ENCODE measurements around the gene GALM.

Gene GALM

DNA sequence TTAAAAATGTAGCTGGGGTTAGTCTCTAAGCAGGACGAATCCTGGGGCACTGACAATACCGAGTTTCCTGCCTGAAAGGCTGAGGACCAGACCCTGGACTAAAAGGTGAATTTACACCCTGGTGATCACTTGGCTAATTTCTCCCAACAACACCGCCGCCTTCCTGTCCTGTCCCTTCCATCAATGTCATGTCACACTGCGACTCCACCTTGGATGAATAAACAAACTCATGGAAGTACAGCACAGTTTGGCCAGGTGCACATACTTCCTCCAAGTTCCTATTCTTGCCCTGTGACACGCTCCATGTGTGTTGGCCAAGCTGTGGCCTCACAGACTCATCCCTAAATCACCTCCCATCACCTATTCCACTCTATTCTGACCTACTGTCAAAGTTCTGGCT is 15.9 kb upstream of the GALM start:
- no peak overlapping the region for H3K4me3 ChIP-seq (ENCODE audit: low read depth, low read length)
- TF ChIP-seq, protein P1, sequence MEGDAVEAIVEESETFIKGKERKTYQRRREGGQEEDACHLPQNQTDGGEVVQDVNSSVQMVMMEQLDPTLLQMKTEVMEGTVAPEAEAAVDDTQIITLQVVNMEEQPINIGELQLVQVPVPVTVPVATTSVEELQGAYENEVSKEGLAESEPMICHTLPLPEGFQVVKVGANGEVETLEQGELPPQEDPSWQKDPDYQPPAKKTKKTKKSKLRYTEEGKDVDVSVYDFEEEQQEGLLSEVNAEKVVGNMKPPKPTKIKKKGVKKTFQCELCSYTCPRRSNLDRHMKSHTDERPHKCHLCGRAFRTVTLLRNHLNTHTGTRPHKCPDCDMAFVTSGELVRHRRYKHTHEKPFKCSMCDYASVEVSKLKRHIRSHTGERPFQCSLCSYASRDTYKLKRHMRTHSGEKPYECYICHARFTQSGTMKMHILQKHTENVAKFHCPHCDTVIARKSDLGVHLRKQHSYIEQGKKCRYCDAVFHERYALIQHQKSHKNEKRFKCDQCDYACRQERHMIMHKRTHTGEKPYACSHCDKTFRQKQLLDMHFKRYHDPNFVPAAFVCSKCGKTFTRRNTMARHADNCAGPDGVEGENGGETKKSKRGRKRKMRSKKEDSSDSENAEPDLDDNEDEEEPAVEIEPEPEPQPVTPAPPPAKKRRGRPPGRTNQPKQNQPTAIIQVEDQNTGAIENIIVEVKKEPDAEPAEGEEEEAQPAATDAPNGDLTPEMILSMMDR (IDR thresholded peaks at IDR 0.05; ENCODE audit: borderline replicate concordance, insufficient read depth, low read depth, low read length), result no peak

DNA sequence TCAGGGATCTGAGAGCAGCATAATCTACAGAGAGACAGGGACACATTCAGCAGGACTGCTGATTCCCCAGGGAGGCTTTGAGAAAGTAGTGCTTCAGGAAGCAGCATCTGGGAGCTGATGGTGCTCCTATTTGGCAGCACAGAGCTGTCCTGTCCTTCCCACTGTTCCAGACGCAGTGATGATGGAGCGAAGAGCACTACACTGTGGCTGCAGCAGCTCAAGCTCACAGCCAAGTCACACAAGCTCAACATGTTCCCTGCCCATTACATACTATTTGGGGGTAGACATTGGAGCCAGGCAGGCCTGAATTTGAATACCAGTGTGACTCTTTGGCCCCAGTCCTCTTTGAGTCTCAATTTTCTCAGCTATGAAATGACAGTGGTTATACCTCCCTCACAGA is 15.2 kb upstream of the GALM start:
- H3K4me3 ChIP-seq (ENCODE audit: low read depth, low read length), result no peak overlapping the region
- TF ChIP-seq, protein P1 (IDR thresholded peaks at IDR 0.05; ENCODE audit: borderline replicate concordance, insufficient read depth, low read depth, low read length), result no peak

DNA sequence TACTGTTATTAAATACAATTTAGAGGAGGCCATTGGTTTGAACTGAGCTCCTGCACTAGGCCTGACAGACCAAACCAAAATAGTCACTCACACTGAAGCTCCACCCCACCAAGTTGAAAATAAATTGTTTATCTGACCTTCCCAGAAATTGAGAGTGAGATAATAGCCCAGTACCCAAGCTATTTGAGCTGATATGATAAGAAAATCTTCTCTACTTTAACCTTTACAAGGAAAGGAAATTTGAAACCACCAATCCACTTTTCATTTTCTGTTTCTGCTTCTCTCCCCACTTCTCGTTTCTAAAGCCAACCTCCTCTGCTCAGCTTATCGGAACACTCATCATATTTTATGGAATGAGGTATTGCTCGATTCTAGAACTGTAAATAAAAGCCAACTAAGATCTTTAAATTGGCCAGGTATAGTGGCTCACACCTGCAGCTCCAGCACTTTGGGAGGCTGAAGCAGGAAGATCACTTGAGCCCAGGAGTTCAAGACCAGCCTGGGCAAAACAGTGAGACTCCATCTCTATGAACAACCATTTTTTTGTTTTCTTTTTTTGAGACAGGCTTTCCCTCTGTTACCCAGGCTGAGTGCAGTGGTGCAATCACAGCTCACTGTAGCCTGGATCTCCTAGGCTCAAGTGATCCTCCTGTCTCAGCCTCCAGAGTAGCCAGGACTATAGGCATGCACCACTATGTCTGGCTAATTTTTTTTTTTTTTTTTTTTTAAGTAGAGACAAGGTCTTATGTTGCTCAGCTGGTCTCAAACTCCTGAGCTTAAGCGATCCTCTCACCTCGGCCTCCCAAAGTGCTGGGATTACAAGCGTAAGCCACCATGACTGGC is 13.3 kb upstream of the GALM start:
- TF ChIP-seq, protein P1 (IDR thresholded peaks at IDR 0.05; ENCODE audit: borderline replicate concordance, insufficient read depth, low read depth, low read length), result no peak
- no peak overlapping the region for H3K4me3 ChIP-seq (ENCODE audit: low read depth, low read length)

DNA sequence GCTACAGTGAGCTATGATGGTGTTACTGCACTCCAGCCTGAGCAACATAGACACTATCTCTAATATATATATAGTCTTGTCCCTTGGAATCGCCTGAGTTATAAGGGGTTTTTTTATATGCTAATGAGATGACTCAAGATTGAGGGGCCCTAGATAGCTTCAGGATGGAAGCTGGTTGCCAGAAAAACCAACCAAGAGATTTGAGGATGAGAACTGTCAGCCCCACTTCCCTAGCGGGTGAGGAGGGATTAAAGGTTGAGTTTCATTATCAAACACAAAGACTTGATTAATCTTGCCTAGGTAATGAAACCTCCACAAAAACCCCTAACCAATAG is 12.6 kb upstream of the GALM start:
- TF ChIP-seq, protein P1 (IDR thresholded peaks at IDR 0.05; ENCODE audit: borderline replicate concordance, insufficient read depth, low read depth, low read length), result no peak
- no peak overlapping the region for H3K4me3 ChIP-seq (ENCODE audit: low read depth, low read length)

DNA sequence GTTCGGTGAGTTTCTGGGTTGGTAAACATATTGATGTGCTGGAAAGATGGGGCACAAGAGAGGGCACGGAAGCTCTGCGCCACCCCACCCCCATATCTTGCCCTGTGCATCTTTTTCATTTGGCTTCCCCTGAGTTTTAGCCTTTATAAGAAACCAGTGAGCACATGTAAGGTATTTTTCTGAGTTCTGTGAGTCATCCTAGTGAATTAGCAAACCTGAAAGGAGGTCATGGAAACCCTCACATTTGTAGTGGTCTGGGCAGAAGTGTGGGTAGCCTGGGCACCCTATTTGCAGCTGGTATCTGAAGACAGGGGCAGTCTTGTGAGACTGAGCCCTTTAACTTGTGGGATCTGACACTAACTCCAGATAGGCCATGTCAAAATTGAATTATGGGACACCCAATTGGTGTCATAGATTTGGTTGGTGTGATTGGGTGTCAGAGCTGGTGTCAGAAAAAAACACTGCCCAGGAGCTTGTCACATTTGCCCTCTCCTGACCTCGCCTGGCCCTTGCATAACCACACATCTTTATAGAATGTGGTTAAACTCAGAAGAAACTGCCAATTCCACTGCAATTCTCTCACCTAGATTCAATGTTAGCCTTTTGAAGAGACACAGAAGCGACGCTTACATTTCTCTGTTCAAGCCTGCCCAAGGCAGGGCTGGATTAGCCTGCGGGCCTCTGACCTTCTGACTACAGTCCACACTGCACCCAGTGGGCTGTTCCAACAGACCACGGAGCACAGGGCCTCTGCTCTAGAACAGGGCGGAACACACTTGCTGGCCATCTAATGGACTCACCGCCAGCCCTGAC is 12.0 kb upstream of the GALM start:
- H3K4me3 ChIP-seq (ENCODE audit: low read depth, low read length), result no peak overlapping the region
- TF ChIP-seq, protein P1 (IDR thresholded peaks at IDR 0.05; ENCODE audit: borderline replicate concordance, insufficient read depth, low read depth, low read length), result no peak

DNA sequence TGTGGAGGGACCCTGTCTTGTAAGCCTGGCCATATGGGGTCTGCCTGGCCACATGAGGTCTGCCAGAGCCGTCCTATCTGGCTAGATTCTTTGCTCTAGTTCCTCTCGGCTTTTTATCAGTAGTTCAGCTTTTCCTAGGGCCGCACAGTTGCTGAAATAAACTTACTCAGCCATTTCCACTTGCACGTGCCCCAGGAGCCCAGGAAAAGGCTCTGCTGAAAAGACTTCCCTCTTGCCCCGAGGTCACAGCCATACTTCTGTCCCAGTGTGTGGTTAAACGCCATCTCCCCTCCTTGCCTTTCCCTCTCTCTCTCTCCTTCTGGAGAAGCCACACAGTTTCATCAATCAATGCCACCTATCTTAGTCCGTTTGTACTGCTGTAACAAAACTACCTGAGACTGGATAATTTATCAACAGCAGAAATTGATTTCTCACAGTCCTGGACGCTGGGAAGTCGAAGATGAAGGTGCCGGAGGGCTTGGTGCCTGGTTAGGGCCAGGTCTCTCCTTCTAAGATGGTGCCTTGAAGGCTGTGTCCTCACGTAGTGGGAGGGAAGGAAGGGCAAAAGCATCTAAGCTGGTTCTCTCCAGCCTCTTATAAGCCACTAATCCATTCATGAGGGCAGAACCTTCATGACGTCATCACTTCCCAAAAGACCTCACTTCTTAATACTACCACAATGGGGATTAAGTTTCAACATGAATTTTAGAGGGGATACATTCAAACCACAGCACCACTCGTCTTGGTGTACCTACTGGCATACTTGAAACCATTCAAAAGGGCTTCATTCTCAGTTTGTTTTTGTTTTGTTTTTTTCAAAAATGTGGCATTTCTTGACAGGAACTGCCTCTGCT is 11.2 kb upstream of the GALM start:
- H3K4me3 ChIP-seq (ENCODE audit: low read depth, low read length), result no peak overlapping the region
- TF ChIP-seq, protein P1 (IDR thresholded peaks at IDR 0.05; ENCODE audit: borderline replicate concordance, insufficient read depth, low read depth, low read length), result no peak

Data from GM12875 (cell line).